Measurements from ENCODE around the gene PUDP.
"Not testable (repeated sequence)": the region's sequence is repeated elsewhere in the genome, so short reads cannot be mapped to it uniquely, and the experiment has no call there.

PUDP gene

GRCh38 chrX:7109049-7109531 is 38.9 kb downstream of the PUDP start:
- DNase-seq: peak in 1 of 2 donors; percentile 7

GRCh38 chrX:7108030-7108429 is 39.9 kb downstream of the PUDP start:
- DNase-seq: no peak

- no peak for DNase-seq
Observed at GRCh38 chrX:7106649-7107048, 41.3 kb downstream of the PUDP start.

GRCh38 chrX:7102119-7102518 is 45.8 kb downstream of the PUDP start:
- DNase-seq: no peak

- no peak for DNase-seq
Observed at GRCh38 chrX:7100022-7100421, 47.9 kb downstream of the PUDP start.

DNA sequence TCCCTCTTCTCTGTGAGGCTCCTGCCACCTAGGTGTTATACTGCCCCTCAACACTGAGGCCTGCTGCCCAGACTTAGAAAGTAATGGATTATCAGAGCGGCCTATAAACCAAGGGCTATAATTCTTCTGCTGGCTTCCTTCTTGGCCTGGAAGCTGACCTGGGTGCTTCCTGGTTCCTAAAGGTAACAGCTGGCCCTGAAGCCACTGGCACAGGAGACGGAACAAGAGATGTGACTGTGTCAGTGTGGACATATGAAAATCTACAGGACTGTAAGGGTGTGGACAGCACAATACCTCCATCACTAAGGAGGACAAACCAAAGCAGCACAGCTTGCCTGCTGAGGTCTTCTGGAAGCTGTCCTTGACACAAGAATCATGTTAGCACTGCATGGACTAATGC is 52.3 kb downstream of the PUDP start:
- not testable (repeated sequence) for DNase-seq

DNA sequence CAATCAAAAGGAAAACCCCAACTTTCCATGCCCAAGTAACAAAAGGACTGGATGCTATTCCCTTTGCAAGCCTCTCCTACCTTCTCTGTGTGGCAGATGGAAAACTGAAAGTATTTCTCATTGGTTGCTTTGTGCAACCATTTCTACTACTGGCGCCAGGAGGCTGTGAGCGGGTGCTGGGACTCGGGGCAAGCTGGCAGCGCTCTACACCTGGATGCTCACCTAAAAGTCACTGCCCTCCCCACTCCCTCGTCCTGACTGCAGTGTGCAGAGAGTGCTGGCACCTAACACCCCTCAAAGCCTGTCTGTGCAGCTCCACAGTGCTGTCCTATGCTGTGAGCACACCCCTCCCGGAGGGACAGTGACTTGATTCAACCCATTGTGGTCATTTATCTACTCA is 54.6 kb downstream of the PUDP start:
- DNase-seq: no peak

GRCh38 chrX:7092543-7092942 is 55.4 kb downstream of the PUDP start:
- DNase-seq: no peak

DNA sequence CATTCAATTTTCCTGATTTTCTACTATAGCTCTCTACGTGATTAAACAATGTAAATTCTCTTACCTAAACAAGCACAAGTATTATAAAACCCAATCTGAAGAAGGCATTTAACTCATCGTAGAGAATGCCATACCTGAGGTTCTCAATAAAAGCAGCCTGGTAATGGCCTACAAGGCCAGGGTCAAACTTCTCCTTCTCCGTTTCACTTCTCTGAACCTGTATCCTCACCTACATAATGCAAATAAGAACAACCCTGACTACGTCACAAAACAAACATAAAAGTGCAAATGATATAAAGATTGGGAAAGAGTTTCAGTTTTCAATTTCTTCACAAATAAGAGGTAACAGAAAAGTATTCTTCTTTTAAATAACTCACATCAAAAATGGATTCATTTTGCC is 56.0 kb downstream of the PUDP start:
- no peak for DNase-seq

DNA sequence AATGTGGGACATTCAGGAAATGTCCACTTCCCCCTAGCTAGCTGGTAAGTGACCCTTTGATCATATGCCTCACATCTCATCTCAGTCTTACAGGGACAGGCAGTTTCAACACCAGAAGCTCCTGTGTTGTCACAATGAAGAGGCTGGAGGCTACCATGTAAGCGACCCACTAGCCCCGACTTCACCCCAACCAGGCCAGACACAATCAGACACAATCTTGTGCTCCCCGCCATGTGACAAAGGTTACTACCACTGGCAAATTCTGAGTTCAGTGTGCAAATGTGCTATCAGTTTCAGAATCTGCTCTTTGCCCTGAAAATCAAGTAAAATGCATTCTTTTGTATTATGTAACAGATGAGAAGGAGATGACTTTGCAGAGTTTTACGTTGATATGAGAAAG is 57.3 kb downstream of the PUDP start:
- DNase-seq: no peak

GRCh38 chrX:7088968-7089615 is 58.9 kb downstream of the PUDP start:
- DNase-seq: no peak

DNA sequence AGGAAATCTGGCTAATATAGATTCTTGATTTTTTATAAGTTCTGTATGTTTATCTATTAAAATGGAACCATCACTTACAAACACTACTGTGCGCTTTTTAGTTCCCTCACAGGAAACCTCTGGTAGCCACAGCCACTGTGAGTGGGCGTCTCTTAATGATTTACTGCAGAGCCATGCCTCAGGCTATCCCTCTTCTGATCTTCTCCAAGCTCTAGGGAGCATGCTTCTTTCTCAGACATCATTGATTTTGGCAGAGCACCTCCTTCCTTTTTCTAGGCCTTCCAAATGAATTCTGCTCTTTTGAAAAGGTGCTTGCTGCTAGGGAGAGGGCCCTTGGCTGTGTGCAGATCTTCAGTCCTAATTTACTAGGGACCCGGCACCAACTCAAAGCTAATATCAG is 61.6 kb downstream of the PUDP start:
- DNase-seq: no peak

DNA sequence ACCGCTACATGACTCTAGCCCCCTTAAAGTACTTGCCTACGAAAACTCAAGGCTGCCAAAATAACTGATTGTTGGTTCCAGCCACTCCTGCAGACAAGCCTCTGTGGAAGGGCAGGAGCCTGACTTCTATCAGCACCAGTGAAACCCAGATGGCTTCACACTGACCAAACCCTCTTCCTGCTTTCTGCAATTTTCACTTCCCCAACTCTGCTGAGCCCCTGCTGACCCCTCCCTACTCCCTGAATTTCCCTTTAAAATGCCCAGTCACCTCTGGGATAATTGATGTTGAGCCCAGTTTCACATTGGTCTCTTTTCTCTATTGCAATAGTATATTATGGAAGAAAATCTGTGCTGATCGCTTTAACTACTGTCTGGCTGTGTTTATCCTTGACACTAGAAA is 62.1 kb downstream of the PUDP start:
- DNase-seq: no peak

GRCh38 chrX:7084841-7085240 is 63.1 kb downstream of the PUDP start:
- DNase-seq: no peak

- DNase-seq: peak in 1 of 2 donors; percentile 63
Observed at GRCh38 chrX:7083468-7084396, 64.2 kb downstream of the PUDP start.

- DNase-seq: no peak
Observed at GRCh38 chrX:7083021-7083420, 64.9 kb downstream of the PUDP start.

DNA sequence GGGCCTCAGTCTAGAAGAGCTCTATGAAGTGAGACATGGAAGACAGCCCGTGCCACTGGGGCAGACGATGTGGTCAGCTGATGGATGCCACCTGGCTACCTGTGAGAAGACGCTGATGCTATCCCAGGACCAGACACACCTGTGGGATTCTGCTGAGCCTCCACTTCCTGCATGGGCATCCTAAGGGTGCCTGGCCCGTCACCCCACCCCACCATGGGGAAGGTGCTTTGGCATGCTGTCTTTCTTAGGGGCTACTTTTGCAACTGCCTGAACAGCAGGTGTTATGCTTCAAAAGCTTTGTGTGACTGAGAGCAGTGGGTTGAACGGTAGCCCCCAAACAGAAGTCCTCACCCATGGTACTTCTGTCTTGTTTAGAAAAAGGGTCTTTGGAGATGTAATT is 65.4 kb downstream of the PUDP start:
- no peak for DNase-seq

DNA sequence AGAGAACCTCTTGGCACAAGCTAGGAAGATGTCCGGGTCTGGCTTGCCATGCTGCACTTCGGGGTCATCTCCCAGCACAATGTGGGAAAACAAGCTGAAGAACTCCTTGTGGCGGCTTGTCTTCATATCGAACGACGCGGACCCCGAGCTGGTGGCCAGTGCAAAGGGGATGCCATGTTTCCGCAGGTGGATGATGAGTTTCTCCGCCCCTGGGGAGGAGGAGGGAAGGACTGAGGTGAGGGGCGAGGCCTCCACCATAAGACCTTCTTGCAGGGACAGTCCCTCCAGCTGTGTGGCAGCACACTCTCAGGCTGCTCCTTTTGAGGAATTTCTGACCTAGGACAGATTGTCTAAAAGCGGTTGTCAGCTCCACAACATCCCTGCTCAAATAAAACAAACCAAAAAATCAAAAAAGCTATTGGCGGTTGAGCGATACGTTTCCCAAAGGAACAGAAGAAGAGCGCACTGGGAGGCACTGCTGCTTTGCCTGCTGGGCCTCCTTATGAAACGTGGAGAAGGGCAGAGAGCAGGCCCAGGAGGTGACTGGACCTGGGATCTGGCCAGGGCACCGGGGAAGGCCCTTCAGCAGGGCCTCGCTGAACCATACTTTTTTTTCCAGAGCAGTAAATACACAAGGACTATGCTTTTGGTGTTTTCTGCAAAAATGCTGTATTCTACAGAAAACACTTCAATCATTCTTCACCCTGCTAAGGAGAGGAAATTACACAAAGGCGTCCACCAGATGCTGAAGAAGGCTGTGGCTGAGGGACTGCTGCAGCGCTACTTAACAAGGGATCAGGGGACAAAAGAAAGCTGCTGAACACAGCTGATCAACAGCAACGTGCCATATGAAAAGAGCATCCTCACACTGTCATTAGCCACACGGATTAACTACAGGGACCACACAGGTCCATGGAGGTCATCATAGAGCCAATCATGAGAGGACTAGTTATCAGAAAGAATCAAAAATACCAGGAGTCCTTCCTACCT is 70.4 kb downstream of the PUDP start:
- no peak for DNase-seq

GRCh38 chrX:7076245-7076661 is 71.7 kb downstream of the PUDP start:
- no peak for DNase-seq

DNA sequence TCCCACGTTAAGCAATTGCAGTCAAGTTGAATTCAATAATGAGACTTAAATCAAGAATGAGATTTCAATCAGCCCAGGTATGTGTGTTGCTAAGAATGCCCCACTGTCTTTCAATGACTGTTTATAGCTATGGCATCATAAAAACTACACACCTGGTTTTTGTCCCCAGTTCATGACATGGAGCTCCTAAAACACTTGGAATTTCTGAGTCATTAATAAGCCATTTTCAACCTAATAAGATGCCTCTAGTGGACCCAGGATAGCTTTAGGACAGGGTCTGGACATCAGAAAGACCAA is 73.1 kb downstream of the PUDP start:
- no peak for DNase-seq

DNA sequence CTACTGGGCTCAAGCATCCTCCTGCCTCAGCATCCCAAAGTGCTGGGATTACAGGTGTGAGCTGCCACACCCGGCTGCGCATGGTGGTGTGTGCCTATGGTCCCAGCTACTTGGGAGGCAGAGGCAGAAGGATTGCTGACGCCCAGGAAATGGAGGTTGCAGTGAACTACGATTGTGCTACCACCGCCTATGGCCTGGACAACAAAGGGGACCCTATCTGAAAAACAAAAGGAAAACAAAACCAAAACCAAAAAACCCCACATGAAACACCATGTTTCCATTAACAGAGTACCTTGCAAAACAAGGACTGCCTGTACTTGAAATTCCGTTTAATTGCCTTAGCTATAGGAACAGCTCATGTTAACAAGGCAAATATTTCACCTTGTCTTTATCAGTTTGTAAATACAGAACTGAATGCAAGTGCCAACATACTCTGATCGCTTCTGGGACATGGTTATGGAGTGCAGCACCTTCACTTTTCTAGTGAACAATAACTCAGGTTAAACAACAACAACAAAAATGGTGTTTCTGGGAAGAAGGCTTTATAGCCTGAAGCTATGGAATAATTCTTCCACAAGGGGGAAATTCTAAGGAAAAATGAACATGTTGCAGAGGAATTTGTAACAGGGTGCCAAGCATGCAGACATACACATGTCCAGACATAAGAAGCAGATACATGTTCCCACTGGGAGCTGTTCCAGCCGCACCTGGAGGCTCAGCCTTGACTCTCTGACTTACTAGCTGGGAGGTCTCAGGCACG is 73.6 kb downstream of the PUDP start:
- DNase-seq: no peak

GRCh38 chrX:7073336-7073735 is 74.6 kb downstream of the PUDP start:
- DNase-seq: no peak

All from bone marrow (tissue), 2 donors.